SW480 (cell line): ENCODE results near the gene CARD11.

ENCODE experiments used
- DNase-seq: peaks from one replicate; pipeline ENCODE4 v3.0.0-alpha.2; 2016; ENCODE audit warnings: low spot score

The CARD11 gene

GRCh38 chr7:3043544-3044371 is at the start of gene CARD11:
Gene CARD11 (minus strand): TSS chr7:3043867. CDS start chr7:2958506, 85,361 bp downstream.
- no peak for DNase-seq

- no peak for DNase-seq
Measured at GRCh38 chr7:3092468-3092867, 48.8 kb upstream of the CARD11 start.

- DNase-seq = no peak
Measured at GRCh38 chr7:3091631-3092030, 48.0 kb upstream of the CARD11 start.

- DNase-seq = peak; percentile 67
Measured at GRCh38 chr7:3089493-3089892, 45.8 kb upstream of the CARD11 start.

GRCh38 chr7:3087243-3087755 is 43.6 kb upstream of the CARD11 start:
- DNase-seq = no peak

GRCh38 chr7:3083350-3083749 is 39.7 kb upstream of the CARD11 start:
- no peak for DNase-seq

GRCh38 chr7:3082831-3083230 is 39.2 kb upstream of the CARD11 start:
- no peak for DNase-seq

GRCh38 chr7:3082386-3082785 is 38.7 kb upstream of the CARD11 start:
- no peak for DNase-seq

GRCh38 chr7:3080106-3080505 is 36.4 kb upstream of the CARD11 start:
- DNase-seq = no peak

- no peak for DNase-seq
Measured at GRCh38 chr7:3078514-3078913, 34.8 kb upstream of the CARD11 start.

GRCh38 chr7:3076700-3077099 is 33.0 kb upstream of the CARD11 start:
- DNase-seq = no peak

- DNase-seq = no peak
Measured at GRCh38 chr7:3076163-3076562, 32.5 kb upstream of the CARD11 start.

GRCh38 chr7:3075441-3075840 is 31.8 kb upstream of the CARD11 start:
- no peak for DNase-seq

- DNase-seq = no peak
Measured at GRCh38 chr7:3074459-3074821, 30.8 kb upstream of the CARD11 start.

GRCh38 chr7:3073763-3074458 is 30.2 kb upstream of the CARD11 start:
- no peak for DNase-seq

- DNase-seq = no peak
Measured at GRCh38 chr7:3070908-3071307, 27.2 kb upstream of the CARD11 start.

GRCh38 chr7:3069771-3070449 is 26.2 kb upstream of the CARD11 start:
- no peak for DNase-seq

GRCh38 chr7:3068530-3068929 is 24.9 kb upstream of the CARD11 start:
- peak; percentile 35 for DNase-seq

- no peak for DNase-seq
Measured at GRCh38 chr7:3067606-3068380, 24.1 kb upstream of the CARD11 start.

GRCh38 chr7:3067193-3067592 is 23.5 kb upstream of the CARD11 start:
- peak; percentile 66 for DNase-seq

GRCh38 chr7:3066506-3066905 is 22.8 kb upstream of the CARD11 start:
- DNase-seq = no peak

GRCh38 chr7:3065724-3066143 is 22.1 kb upstream of the CARD11 start:
- peak; percentile 36 for DNase-seq
